Measurements from ENCODE around the gene SLC5A10. TPM values are rescaled to one million over a fixed set of nuclear protein-coding genes. Genes with fewer than 3 reads are reported as not detected.

Gene SLC5A10
- total and polyA plus RNA-seq, 10 donors = 0.17 to 2.1 (median 1.5) TPM; not detected in 5

DNA sequence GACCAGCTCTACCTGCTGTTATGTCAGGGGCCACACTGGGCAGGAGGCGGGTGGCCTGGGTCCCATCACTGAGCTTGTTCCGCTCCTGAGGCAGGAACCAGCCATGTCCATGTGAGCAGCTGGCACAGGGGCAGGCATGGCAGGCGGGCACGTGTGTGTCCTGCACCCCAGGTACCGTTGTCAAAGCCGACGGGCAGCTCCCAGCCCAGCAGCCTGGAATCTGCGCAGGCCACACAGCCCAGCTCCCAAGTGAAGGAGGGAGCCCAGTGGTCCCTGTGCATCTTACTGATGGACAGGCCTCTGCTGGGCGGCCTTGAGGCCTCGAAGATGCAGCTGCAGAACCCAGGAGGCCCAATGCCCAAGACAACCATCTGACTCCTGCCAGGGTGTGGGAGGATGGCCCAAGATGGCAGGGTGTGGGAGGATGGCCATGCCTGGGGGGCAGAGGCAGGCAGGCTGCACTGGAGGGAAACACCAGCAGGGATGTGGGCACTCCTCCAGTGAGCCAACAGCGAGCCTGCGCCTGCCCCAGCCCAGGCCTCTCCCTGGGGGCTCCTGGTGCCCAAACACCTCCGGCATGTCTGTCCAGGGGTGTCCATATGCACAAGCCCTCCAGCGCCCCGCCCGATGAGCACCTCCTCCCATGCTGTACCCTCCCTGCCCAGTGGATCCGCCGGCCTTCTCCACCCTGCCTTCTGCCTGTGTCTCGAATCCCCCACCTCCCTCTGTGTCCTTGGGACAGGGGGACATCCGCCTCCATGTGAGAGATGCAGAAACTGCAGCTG lies 39.8 kb downstream of the SLC5A10 start:
- no peak for DNase-seq
- peaks cover 0 to 27% (median 0%) of the 10 kb centered on the region in 6 donors for H3K36me3 ChIP-seq
- WGBS, 5 donors = 92 to 96% (median 94%) methylated on average over 15 to 20 of the region's 20 CpGs

DNA sequence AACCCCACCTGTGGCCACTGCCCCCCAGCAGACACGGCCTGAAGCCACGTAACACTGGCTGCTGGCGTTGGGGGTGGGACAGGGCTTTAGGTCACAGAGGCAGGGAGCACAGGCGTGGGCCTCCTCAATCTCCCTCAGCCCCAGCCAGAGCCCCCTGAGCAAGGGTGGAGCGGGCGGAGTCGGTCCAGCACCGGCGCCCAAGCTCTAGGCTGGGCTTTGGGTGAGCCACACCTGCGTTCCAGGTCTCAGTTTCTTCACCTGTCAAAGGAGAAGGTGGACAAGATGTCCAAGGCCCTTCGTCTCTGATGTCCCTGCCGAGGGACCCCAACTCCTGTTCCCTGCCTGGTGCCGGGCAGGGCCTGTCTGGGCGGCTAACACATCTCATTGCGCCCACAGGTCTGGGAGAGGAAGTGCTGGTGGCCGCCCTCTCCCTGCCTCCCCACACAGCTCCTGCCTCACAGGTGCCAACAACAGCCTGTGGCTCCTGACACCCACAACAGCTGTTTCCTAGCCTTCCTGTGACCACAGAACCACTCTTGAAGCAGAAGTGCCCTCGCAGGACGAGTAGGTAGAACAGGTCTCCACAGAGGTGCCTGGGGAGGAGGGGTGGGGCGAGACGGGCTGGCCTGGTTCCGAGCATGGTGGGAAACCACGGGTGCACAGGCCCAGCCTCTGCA lies 40.6 kb downstream of the SLC5A10 start:
- TF ChIP-seq POLR2AphosphoS5 (IDR thresholded peaks at IDR 0.05) (peak; percentile 73 to 91 (median 88)), POLR2A (IDR thresholded peaks at IDR 0.05) (no peak)
- Histone ChIP-seq H3K36me3 (peaks cover 0 to 26% (median 0%) of the 10 kb centered on the region in 6 donors), H3K4me1 (peaks cover 14 to 26% (median 18%) of the 10 kb centered on the region in 6 donors), H3K27ac (peak overlapping the region in 1 of 8 donors; percentile 30), H3K4me3 (peak overlapping the region in 1 of 8 donors; percentile 21), H3K9me3 (peaks cover 0 to 19% (median 10%) of the 10 kb centered on the region in 8 donors), H3K27me3 (replicated peaks in 1 of 7) (no peaks in the 10 kb centered on the region)
- intact Hi-C loops (cut with DNase I; ENCODE audit: low total_unique reads) = no loop called here
- peak; percentile 88 for DNase-seq
- WGBS, 5 donors = 31 to 58% (median 51%) methylated on average over 8 to 22 of the region's 22 CpGs

More for the DNA sequence above, 39.8 kb downstream of the SLC5A10 start:
- no peak overlapping the region for H3K4me3 ChIP-seq
- TF ChIP-seq POLR2A (IDR thresholded peaks at IDR 0.05) (no peak), POLR2AphosphoS5 (IDR thresholded peaks at IDR 0.05) (no peak), CTCF (IDR thresholded peaks at IDR 0.05 in 8 of 11, conservative IDR thresholded peaks at IDR 0.05 in 3 of 11) (no peak)
- peaks cover 14 to 26% (median 18%) of the 10 kb centered on the region in 6 donors for H3K4me1 ChIP-seq
- intact Hi-C loops (cut with DNase I; ENCODE audit: low total_unique reads) = no loop called here
- H3K27ac ChIP-seq = no peak overlapping the region
- peaks cover 0 to 19% (median 10%) of the 10 kb centered on the region in 8 donors for H3K9me3 ChIP-seq
- H3K27me3 ChIP-seq (replicated peaks in 1 of 7) = no peaks in the 10 kb centered on the region

- no peaks in the 10 kb centered on the region for H3K27me3 ChIP-seq (replicated peaks in 1 of 7)
- H3K36me3 ChIP-seq = peaks cover 0 to 14% (median 0%) of the 10 kb centered on the region in 6 donors
- H3K9me3 ChIP-seq = peaks cover 0 to 19% (median 10%) of the 10 kb centered on the region in 8 donors
- H3K27ac ChIP-seq = no peak overlapping the region
- intact Hi-C loops (cut with DNase I; ENCODE audit: low total_unique reads) = no loop called here
- no peak overlapping the region for H3K4me3 ChIP-seq
- H3K4me1 ChIP-seq = peaks cover 14 to 26% (median 18%) of the 10 kb centered on the region in 6 donors
- TF ChIP-seq POLR2A (IDR thresholded peaks at IDR 0.05) (no peak), CTCF (IDR thresholded peaks at IDR 0.05 in 8 of 11, conservative IDR thresholded peaks at IDR 0.05 in 3 of 11) (no peak), POLR2AphosphoS5 (IDR thresholded peaks at IDR 0.05) (no peak)
- no peak for DNase-seq
- WGBS, 5 donors = 83 to 86% (median 84%) methylated on average over 16 of the region's 16 CpGs
These were observed 42.1 kb downstream of the SLC5A10 start for GRCh38 chr17:18993905-18994526.

DNA sequence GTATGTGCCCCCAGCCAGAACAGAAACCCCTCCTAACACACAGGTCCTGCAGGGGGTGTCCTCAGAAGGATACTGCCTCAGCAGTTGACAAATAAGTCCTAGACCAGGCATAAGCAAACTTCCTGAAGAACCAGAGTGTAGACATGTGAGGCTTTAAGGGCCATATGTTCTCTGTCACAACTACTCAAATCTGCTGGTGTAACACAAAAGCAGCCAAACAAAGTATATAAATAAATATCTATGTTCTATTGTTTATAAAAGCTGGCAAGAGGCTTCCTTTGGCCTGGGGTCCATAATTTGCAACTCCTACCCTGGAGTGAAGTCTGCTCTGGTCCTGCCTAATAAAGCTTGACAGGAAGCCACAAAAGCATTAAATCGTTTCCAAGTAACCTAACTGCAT lies 42.7 kb downstream of the SLC5A10 start:
- H3K9me3 ChIP-seq = peaks cover 0 to 19% (median 10%) of the 10 kb centered on the region in 8 donors
- TF ChIP-seq POLR2A (IDR thresholded peaks at IDR 0.05) (no peak), POLR2AphosphoS5 (IDR thresholded peaks at IDR 0.05) (no peak), CTCF (IDR thresholded peaks at IDR 0.05 in 8 of 11, conservative IDR thresholded peaks at IDR 0.05 in 3 of 11) (no peak)
- H3K27me3 ChIP-seq (replicated peaks in 1 of 7) = no peaks in the 10 kb centered on the region
- no peak overlapping the region for H3K27ac ChIP-seq
- peaks cover 14 to 26% (median 18%) of the 10 kb centered on the region in 6 donors for H3K4me1 ChIP-seq
- H3K36me3 ChIP-seq = peaks cover 0 to 14% (median 0%) of the 10 kb centered on the region in 6 donors
- no peak for DNase-seq
- 20 to 32% (median 28%) methylated on average over 1 of the region's 1 CpG for WGBS, 5 donors
- H3K4me3 ChIP-seq = no peak overlapping the region
- intact Hi-C loops (cut with DNase I; ENCODE audit: low total_unique reads) = no loop called here
